GM12878 (cell line): Measurements from ENCODE around the gene IFT172. TPM values are rescaled to one million over a fixed set of nuclear protein-coding genes. Genes with fewer than 3 reads are reported as not detected.

Experiments
- ATAC-seq: fragments of 200-7000 bp; cut with Tn5 transposase; 3 replicates; pipeline ENCODE4 v1.9.1; 2020; ENCODE audit warnings: mild to moderate bottlenecking, moderate library complexity
- BruUV-seq: library from RNA; stranded (reverse); fragments of 400-500 nt; replicated peaks from 2 replicates; lab custom pipeline; 2021; lab: Mats Ljungman, UMichigan
- CTCF ChIA-PET: fragments of 300-600 bp; sonication (Branson Sonifier 250); formaldehyde crosslinking; extraction: SDS; loops from one replicate; lab custom pipeline; 2021; ENCODE audit warnings: inconsistent platforms; lab: Yijun Ruan, JAX
- POLR2A ChIA-PET: fragments of 350-600 bp; formaldehyde crosslinking; extraction: SDS; loops from one replicate; lab custom pipeline; 2021; ENCODE audit warnings: inconsistent platforms; lab: Charles Lee
- RAD21 ChIA-PET: fragments of 300-600 bp; sonication (Branson Sonifier 250); formaldehyde crosslinking; loops from one replicate; lab custom pipeline; 2023; ENCODE audit warnings: antibody characterized with exemption; ENCODE audit not compliant: unreplicated experiment; lab: Charles Lee
- SMC1A ChIA-PET: fragments of 300-600 bp; sonication (Branson Sonifier 250); formaldehyde crosslinking; loops from one replicate; lab custom pipeline; 2023; ENCODE audit not compliant: unreplicated experiment, uncharacterized antibody; lab: Charles Lee
- DNase-seq: peaks from one replicate; pipeline ENCODE4 v3.0.0-alpha.2; 2011; ENCODE audit warnings: low read depth, low spot score
- FAIRE-seq: peaks from 3 replicates; lab custom pipeline; 2011; peaks lifted over from hg19 to GRCh38; lab: Jason Lieb, UNC
- H2AFZ ChIP-seq: 2 replicates; pipeline ENCODE4 v1.6.0; 2011; ENCODE audit warnings: low read depth, low read length, control low read depth; ENCODE audit not compliant: control insufficient read depth
- H3K27ac ChIP-seq: 2 replicates; pipeline ENCODE4 v1.5.1; 2011; ENCODE audit warnings: control low read depth; ENCODE audit not compliant: control insufficient read depth, insufficient read depth
- H3K27me3 ChIP-seq, 2 experiments: replicated peaks in 1 of 2; 2 replicates each; pipeline versions ENCODE4 v1.6.0 to v1.6.1; 2011; ENCODE audit warnings: low read length in 1 of 2; ENCODE audit not compliant: control insufficient read depth in 2 of 2, insufficient read depth in 2 of 2
- H3K36me3 ChIP-seq, 2 experiments: 2 replicates each; pipeline ENCODE4 v1.5.1; 2011; ENCODE audit warnings: low read length in 1 of 2; ENCODE audit not compliant: control insufficient read depth in 2 of 2, insufficient read depth in 2 of 2
- H3K4me1 ChIP-seq: 2 replicates; pipeline ENCODE4 v1.6.1; 2011; ENCODE audit warnings: mild to moderate bottlenecking, low read length, moderate library complexity, mixed read lengths; ENCODE audit not compliant: control insufficient read depth, insufficient read depth
- H3K4me2 ChIP-seq: 2 replicates; pipeline ENCODE4 v1.6.0; 2011; ENCODE audit warnings: control low read depth; ENCODE audit not compliant: control insufficient read depth, insufficient read depth
- H3K4me3 ChIP-seq: fragments of 200-600 bp; sonication (generic); 2 replicates; pipeline ENCODE4 v1.5.1; 2016
- H3K79me2 ChIP-seq: 2 replicates; pipeline ENCODE4 v1.6.0; 2011; ENCODE audit warnings: low read length; ENCODE audit not compliant: control insufficient read depth, insufficient read depth
- H3K9ac ChIP-seq: 2 replicates; pipeline ENCODE4 v1.8.0; 2011; ENCODE audit warnings: low read length, control low read depth, mixed read lengths; ENCODE audit not compliant: control insufficient read depth, insufficient read depth
- H3K9me3 ChIP-seq: replicated peaks from 3 replicates; pipeline ENCODE4 v1.5.1; 2011; ENCODE audit warnings: mild to moderate bottlenecking, low read length; ENCODE audit not compliant: control insufficient read depth, insufficient read depth
- H4K20me1 ChIP-seq: 2 replicates; pipeline ENCODE4 v1.6.0; 2011; ENCODE audit not compliant: control insufficient read depth, insufficient read depth
- EGR1 ChIP-seq, 2 experiments: IDR thresholded peaks; 1 replicate in 1 of 2; 2 replicates in 1 of 2; pipeline ENCODE4 v1.6.1; 2011 to 2012; ENCODE audit warnings: low read depth in 2 of 2, low read length in 2 of 2, borderline replicate concordance in 1 of 2, mild to moderate bottlenecking in 1 of 2, moderate library complexity in 1 of 2
- NFYB ChIP-seq: IDR thresholded peaks from 2 replicates; pipeline ENCODE4 v1.6.1; 2011; ENCODE audit warnings: low read depth, mild to moderate bottlenecking, low read length, improper control_type of control experiment, moderate library complexity; ENCODE audit not compliant: insufficient read depth
- POU2F2 ChIP-seq: IDR thresholded peaks from 3 replicates; pipeline ENCODE4 v1.6.1; 2011; ENCODE audit warnings: low read depth, mild to moderate bottlenecking, low read length, borderline replicate concordance
- SREBF1 ChIP-seq: IDR thresholded peaks from 2 replicates; pipeline ENCODE4 v1.6.1; 2012; ENCODE audit warnings: mild to moderate bottlenecking, low read length
- whole genome bisulfite sequencing: methylation state at CpG from one replicate; pipeline ENCODE4 v1.1.6; 2016; ENCODE audit warnings: low lambda C conversion rate; ENCODE audit not compliant: insufficient replicate concordance, insufficient coverage; ENCODE audit errors: missing lambda C conversion rate; 5-methylcytosine and 5-hydroxymethylcytosine counted together
- in situ Hi-C: fragments of 300-500 bp; cut with MboI; formaldehyde crosslinking; loops from 9 replicates; pipeline ENCODE4 v1.14.3; 2018; ENCODE audit warnings: mixed read lengths
- intact Hi-C: fragments of 100-400 bp; cut with micrococcal nuclease; formaldehyde crosslinking; loops from one replicate; pipeline ENCODE4 v1.14.2; 2022; ENCODE audit not compliant: unreplicated experiment
- polyA plus RNA-seq, 11 experiments: library from polyadenylated mRNA; depleted of rRNA in 4 of 11; unstranded in 6 of 11; stranded (reverse) in 5 of 11; fragments of >200 nt; fragmentation: Nextera tagmentation in 4 of 11; fragmentation: Illumina TruSeq in 1 of 11; extraction: Ambion mirVana in 4 of 11; extraction: Trizol in 1 of 11; gene quantifications; 1 replicate in 1 of 11; 2 replicates in 10 of 11; pipeline versions ENCODE4 v1.2.1 to v1.2.3, GENCODE V29; 2011 to 2016; ENCODE audit warnings: inconsistent platforms in 2 of 11, missing spikeins in 2 of 11, low read depth in 1 of 11
- total RNA-seq, 4 experiments: library from RNA; depleted of rRNA in 3 of 4; stranded (reverse); fragments of >200 nt in 3 of 4; fragmentation: Illumina TruSeq in 1 of 4; extraction: Trizol in 1 of 4; gene quantifications; 2 replicates each; pipeline versions ENCODE4 v1.2.1 to v1.2.3, GENCODE V29; 2013 to 2021
- TF ChIP-seq, protein P1 (sequence below): IDR thresholded peaks from 2 replicates; pipeline ENCODE4 v1.6.1; 2012; ENCODE audit warnings: low read length, inconsistent platforms
- TF ChIP-seq, protein P2 (sequence below): fragments of 450-650 bp; IDR thresholded peaks from 2 replicates; pipeline ENCODE4 v1.6.1; 2017; ENCODE audit warnings: mild to moderate bottlenecking

The IFT172 gene
- total and polyA plus RNA-seq, 10 of the 15 experiments (the other 5 are each of a cell fraction or from before 2014, with no cell fraction given) = 2.4 to 8.6 (median 6.2) TPM

- in situ Hi-C loops = no loop called here
- Histone ChIP-seq H3K4me2 (peak overlapping the region; percentile 7; the same call in 1 of the 2 replicates), H2AFZ (no peak overlapping the region), H3K9ac (no peak overlapping the region)
- ChIA-PET POLR2A (no interaction called here), RAD21 (no interaction called here)
- no peak for TF ChIP-seq POU2F2
- TF ChIP-seq, protein P1, sequence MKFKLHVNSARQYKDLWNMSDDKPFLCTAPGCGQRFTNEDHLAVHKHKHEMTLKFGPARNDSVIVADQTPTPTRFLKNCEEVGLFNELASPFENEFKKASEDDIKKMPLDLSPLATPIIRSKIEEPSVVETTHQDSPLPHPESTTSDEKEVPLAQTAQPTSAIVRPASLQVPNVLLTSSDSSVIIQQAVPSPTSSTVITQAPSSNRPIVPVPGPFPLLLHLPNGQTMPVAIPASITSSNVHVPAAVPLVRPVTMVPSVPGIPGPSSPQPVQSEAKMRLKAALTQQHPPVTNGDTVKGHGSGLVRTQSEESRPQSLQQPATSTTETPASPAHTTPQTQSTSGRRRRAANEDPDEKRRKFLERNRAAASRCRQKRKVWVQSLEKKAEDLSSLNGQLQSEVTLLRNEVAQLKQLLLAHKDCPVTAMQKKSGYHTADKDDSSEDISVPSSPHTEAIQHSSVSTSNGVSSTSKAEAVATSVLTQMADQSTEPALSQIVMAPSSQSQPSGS = no peak
- TF ChIP-seq EGR1 (IDR thresholded peaks at IDR 0.05; ENCODE audit: borderline replicate concordance in 1 of 2, low read depth in 2 of 2, low read length in 2 of 2) = peak in 1 of 2 experiments; percentile 70; a peak in 1 of 3 replicates
- TF ChIP-seq SREBF1 = no peak
- TF ChIP-seq, protein P2, sequence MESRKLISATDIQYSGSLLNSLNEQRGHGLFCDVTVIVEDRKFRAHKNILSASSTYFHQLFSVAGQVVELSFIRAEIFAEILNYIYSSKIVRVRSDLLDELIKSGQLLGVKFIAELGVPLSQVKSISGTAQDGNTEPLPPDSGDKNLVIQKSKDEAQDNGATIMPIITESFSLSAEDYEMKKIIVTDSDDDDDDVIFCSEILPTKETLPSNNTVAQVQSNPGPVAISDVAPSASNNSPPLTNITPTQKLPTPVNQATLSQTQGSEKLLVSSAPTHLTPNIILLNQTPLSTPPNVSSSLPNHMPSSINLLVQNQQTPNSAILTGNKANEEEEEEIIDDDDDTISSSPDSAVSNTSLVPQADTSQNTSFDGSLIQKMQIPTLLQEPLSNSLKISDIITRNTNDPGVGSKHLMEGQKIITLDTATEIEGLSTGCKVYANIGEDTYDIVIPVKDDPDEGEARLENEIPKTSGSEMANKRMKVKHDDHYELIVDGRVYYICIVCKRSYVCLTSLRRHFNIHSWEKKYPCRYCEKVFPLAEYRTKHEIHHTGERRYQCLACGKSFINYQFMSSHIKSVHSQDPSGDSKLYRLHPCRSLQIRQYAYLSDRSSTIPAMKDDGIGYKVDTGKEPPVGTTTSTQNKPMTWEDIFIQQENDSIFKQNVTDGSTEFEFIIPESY = no peak
- TF ChIP-seq NFYB = no peak
- TF ChIP-seq, all 136 proteins: peak for 1
- no TSS peak for BruUV-seq
- peaks cover 6 to 13% of the 10 kb centered on the region in 2 experiments; a peak in 3 of 4 replicates for H3K27me3 ChIP-seq
- DNase-seq = no peak
- ChIA-PET SMC1A (no interaction called here), CTCF (no interaction called here)
- H4K20me1 ChIP-seq = no peaks in the 10 kb centered on the region
- intact Hi-C loops = no loop called here
- ATAC-seq = no peak
- H3K9me3 ChIP-seq = no peaks in the 10 kb centered on the region
- no peaks in the 10 kb centered on the region for H3K79me2 ChIP-seq
- H3K4me3 ChIP-seq = no peak overlapping the region
- no peaks in the 10 kb centered on the region for H3K36me3 ChIP-seq
- no peak overlapping the region for H3K27ac ChIP-seq
- FAIRE-seq = no peak
- 38% methylated on average over 35 of the region's 35 CpGs for WGBS
- peaks cover 3% of the 10 kb centered on the region; the same call in 1 of the 2 replicates for H3K4me1 ChIP-seq
Observed at GRCh38 chr2:27494284-27494943, 4.9 kb upstream of the IFT172 start.
